NCI-H345 treated with DMSO at 0.1 percent for 48 hours (cell line): ENCODE data around the gene SS18.

Experiments
- DNase-seq: peaks from one replicate; lab custom pipeline; 2025; ENCODE audit not compliant: unreplicated experiment; lab: John Stamatoyannopoulos, UW

SS18 gene

DNA sequence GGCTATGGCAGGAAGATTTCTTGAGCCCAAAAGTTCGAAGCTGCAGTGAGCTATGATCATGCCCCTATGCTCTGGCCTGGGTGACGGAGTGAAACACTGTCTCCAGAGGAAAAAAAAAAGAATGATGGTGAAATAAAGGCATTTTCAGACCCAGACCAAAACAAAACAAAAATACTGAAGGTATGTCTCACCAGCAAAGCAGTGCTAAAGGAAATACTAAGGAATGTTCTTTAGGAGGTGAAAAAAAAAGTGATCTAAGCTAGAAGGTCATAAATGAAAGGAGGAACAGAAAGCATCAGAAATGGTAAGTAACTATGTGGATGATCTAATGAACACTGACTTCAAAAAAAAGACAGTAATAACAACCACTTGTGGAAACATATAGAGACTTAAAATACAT is 18.7 kb downstream of the SS18 start:
- no peak for DNase-seq

DNA sequence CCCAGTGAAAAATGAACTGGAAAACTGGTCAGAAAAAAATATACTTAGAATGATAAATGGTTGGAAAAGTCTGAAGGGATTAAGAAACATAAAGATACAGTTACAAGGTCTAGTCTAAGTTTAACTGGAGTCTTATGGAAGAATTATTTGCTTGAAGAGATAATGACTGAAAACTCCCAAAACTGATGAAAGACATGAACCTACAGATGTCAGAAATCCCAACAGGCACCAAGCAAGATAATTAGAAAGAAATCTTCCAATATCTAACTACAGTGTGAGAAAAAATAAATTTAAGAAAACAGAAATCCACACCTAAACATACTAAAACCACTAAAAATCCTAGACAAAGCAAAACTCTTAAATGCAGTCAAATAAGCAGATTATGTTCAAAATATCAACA is 19.4 kb downstream of the SS18 start:
- DNase-seq: no peak

DNA sequence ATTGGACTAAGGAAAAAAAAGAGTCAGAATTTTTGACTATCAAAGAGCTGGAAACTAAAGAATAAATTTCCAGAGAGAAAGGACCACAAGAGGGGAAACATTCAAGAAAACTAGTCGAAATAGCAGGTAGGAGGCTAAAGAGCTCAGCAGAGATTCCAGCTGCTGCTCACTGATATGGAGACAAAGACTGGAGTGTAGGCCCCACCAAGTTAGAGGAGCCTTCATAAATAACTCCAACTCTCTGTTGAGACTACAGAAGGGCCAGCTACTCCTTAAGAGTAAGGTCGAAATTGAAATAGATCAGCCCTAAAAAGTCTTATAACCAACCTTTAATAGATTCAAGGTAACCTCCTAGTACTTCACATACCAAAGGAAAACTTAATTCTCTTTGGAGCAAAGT is 31.1 kb downstream of the SS18 start:
- DNase-seq: no peak

DNA sequence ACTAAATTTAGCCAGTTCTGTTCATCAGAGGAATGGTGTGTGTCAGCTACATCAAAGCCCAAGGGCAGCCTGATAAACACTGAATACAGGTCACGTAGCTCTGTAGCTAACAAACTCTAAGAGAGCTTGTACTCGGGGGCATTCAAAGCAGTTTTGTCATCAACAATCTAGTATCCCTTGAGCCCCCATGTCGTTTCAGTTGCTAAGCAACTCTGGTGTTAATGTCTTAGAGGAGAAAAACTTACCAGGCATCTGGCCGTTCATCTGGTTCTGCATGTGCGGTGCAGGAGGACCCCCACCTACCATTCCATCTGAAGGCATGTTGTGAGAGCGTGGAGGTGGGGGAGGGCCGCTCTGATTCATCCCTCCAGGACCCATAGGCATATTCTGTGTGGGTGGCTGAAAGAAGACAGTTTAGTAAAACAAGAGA is 33.1 kb downstream of the SS18 start:
- no peak for DNase-seq

DNA sequence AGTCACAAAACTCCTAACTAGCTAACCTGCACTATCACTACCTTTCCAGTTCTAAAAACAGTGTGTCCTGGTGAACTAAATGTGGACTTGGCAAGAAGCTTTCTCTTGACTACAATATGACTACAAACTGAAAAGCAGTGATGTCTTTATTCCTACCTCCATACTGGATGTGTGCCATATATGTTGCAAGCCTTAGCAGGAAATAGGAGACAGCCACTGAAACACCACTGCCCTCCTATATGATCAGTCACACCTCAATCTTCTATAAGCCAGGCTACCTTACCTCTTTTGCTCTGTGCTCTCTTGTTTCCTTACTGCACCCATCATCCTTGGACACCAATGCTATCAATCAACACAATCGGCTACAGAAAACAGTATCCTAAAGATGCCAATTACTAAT is 34.1 kb downstream of the SS18 start:
- no peak for DNase-seq

DNA sequence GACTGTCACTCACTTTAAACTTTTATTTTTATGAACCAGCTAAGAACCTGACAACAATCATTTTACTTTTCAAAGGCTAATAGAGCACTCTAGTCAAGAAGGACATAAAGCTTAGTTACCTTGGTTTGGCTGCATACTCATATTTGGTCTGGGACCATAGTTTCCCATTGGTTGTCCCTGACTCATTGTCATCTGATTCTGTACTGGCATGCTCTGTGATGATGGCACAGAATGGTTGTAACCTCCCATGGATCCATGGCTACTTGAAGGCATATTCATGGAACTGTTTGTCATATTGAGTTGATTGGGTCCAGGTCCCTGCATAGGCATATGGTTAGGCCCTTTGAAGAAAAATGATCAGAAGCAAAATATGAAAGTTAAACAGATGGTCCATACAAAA is 37.9 kb downstream of the SS18 start:
- DNase-seq: no peak

DNA sequence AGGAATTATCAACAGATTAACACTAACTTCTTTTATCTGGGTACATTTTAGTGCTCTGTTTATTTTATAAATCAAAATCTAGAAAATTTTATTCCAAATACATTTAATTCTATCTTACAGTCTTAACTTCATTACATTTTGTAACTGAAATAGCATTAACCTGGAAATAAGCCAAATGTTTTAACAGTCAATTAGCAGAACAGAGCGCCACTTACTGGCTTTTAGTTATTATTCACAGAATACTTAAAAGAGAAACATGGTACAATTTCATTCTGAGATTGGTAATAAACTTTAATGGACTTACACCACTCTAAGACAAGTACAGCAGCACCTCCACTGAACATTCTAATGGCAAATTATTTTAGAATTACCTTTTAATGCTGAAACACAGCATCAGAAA is 38.6 kb downstream of the SS18 start:
- no peak for DNase-seq

DNA sequence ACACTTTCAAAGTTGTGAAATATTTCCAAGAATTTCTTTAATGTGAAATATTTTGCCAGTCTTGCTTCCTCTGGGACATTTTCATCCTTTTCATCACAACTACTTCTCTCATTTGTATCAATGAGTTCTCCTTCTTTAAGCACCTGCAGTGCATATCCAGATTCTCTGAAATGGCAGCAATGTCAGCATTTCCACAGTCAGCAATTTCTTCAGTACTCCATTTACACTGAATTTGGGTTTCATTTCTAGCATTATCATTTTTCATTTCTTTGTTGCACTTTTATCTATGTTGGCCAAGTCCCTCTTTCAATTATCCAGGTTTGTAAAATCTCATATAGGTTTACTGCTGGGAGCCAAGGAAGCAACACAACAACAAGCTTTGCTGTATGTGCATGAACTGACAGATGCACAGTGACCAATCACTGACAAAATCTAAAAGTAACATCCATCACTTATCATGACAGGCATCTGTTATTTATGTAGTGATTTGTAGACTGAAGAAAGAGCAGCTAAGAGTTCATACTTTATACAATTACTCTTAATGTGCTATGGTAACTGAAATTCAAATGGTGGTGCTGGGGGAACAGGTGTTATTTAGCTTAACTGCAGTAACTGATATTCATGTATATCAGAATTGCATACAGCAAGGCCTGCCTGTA is 43.9 kb downstream of the SS18 start:
- no peak for DNase-seq

DNA sequence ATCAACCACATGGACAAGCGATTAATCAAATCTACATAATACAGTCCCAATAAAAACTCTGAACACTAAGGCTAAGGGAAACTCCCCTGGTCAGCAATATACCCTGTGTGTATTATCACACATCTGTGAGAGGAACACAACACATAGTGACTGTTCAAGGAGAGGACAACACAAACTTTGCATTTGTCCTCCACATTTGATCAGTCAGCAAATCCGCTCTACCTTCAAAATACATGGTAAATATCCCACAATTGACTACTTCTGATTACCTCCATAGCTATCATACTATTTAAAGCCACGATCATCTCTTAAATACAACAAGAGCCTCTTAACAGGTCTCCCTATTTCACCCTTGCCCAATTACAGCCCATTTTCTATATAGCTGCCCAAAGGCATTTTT is 45.6 kb downstream of the SS18 start:
- no peak for DNase-seq

DNA sequence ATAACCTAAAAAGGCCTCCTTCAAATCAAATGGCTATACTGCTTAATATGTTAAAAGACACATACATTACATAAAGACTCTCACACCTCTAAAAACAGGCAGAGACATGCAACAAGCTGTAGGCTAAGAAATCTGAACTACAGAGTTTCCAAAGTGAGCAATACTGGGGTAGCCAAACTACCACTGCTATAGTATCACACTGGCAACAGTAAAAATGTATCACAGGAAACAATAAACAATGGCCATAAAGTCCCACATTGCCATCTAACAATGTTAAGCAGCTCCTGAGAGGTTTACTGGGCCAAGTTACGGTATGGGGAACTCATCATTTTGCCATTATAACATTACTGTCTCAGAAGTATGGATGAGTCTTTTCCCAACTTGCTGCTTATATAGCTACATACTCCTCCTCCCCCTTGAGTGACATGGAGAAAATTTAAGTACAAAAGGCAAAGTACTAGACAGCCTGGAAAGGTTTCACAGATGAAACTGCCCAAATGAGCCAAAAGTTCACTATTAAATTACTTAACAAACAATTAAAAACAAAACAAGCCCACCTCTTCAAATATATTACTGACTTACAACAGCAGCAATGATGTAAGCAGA is 50.3 kb downstream of the SS18 start:
- DNase-seq: no peak

DNA sequence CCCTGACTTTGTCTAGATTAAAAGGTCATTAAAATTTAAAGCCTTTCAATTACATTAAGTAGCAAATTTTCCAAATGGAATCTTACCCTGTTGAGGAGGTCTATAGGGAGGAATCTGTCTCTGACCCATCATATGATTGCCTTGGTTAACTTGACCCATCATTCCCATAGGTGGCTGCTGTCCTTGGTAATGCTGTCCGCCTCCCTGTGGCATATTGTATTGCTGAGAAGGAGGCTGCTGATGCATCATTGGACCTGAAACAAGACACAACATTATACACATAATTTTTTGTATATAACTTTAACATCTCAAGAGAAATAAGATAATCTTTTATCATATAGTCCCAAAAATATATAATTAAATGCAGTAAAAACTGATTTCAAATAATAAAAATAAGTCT is 51.2 kb downstream of the SS18 start:
- DNase-seq: no peak

DNA sequence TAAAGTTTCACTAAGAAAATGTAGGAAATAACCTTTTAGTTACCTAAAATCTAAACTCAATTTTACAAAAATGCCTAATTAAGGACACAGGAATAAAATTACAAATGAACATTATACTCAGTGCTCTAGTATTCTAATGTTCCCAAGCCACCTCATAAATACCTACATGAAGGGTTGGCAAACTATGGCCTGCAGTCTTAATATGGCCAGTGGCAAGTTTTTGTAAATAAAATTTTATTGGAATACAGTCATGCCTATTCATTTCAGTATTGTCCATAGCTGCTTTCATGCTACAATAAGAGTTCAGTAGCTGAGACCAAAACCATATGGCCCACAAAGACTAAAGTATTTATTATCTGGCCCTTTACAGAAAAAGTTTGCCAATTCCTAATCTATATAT is 53.8 kb downstream of the SS18 start:
- no peak for DNase-seq

DNA sequence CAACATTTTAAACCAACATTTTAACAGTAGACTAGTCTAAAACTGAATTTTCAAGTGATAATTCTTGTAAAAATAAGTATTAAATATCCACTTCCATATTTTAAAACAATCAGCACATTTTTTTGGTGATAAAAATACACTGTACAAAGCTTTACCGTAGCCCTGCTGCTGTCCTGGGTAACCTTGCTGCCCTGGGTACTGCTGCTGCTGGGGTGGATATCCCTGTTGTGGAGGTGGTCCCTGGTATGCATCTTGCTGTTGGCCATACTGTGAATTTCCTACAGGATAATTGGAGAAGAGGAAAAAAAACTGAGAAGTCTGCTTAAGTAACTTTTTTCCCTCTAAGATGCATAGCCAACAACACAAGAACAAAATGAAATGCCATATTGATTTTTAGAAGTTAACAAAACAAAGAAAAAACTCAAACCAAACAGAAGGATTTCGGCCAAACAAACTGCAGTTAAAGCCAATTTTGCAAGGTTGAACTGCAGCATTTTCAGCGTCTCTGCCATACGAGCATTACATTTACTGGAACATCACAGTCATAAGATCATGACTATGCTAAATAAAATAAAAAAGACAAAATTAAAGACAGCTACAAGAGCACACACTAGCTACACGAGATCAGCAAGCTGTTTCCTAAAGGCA is 55.4 kb downstream of the SS18 start:
- DNase-seq: no peak

DNA sequence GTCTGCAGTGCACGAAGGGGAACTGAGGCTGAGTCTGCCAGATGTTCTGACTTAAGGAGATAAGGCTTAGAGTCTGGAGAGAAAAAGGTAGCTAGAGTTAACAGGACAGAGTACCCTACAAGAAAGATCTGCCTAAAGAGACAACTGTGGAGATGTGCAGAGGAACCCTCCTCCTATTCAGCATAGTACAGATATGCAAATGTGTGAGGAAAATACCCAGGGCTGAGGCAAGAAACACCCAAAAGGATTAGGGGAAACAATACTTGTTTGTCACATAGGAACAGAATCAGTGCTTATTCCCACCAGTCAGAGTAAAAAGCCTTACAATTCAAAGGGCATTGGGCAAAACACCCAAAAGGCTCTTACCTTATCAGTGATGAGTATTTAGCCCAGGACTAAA is 67.8 kb downstream of the SS18 start:
- no peak for DNase-seq

DNA sequence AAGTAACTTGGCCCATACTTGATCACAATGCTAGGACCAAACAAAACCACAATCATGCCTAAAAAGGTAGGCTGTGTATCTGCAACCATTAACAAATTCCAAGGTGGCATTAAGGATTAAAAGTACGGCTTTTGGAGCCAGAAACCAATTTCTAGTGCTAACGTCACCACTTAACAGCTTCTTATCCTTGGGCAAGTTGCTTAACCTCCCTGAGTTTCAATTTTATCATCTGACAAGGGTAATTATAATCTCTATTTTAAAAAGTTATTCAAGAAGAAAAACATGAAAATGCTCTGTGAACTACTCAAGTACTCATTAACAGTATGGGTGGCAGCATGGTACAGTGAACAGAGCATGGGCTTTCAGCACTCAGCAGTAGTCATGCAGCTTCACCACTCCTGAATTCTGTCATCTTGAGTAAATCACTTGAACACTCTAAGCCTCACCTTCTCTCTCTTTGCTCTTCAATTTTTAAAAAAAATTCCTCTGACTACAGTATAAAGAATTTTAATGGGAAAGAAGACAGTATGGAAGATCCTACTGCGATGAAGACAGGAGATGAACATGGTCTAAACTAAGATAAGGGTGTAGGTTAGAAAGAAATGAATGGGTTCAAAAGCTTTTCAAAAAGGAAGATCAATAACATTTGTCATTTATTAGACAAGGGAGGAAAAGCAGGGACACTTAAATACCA is 69.2 kb downstream of the SS18 start:
- DNase-seq: no peak

DNA sequence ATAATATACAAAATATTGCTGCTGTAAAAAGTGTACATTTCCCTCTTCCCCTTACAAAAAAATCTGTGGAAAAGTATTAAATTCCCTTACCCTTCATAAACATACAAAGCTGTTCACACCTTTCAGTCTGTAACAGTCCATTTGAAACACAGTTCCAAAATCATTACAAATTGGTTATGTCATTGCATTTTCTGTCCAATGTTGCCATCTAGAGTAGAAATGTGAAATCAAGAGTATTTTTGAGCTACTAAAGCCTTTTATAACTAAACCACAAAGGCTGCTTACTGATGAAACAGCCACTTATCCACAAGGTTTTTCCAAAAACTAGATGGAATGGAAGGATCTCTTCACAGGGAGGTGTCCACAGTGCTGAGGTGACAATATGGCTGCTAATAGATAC is 72.5 kb downstream of the SS18 start:
- no peak for DNase-seq

DNA sequence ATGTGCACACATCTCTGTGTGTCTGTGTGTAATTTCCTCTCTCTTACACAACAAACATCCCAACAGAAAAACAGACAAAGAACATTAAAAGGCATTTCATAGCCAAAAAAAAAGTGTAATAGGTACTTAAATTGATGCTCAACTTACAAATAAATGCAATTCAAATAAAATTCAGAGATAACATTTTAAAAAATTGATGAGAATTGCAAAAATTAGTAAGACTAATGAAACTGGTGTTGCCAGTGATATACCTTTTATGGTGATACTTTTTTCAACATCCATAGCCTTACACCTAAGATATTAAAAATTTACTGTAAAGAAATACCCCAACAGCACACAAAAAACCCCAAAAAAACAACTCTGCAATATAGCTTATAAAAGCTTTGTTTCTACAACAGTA is 76.0 kb downstream of the SS18 start:
- DNase-seq: no peak

DNA sequence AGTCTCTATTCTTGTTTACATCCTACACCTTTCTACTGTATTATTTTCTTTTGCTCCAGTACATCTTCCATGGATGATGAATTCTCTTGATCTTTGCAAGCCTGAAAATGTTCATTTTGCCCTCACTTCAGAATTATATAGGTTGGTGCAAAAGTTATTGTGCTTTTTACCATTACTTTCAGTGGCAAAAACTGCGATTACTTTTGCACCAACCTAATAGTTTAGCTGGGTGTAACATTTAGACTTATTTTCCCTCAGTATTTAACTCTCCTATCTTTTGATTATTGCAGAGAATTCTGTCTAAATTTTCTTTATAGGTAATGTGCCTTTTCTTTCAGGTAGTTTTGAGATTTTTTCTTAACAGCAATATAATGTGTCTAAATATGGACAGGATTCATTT is 81.8 kb downstream of the SS18 start:
- DNase-seq: no peak

DNA sequence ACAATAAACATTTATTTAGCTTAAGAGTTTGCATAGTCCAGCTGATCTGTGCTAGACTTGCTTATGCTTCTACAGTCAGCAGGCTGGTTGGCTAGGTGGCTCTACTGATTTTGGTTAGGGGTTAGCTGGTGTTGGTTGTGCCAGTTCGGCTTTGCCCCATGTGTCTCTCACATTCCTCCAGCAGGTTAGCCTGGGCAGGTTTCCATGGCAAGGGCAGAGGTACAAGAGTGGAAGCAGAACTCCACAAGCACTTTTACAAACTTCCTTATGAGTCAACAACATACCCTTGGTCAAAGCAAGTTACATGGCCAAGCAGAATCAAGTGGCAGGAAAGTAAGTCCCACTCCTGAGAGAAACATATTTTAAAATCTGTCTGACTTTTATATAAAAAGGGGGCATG is 82.3 kb downstream of the SS18 start:
- no peak for DNase-seq

DNA sequence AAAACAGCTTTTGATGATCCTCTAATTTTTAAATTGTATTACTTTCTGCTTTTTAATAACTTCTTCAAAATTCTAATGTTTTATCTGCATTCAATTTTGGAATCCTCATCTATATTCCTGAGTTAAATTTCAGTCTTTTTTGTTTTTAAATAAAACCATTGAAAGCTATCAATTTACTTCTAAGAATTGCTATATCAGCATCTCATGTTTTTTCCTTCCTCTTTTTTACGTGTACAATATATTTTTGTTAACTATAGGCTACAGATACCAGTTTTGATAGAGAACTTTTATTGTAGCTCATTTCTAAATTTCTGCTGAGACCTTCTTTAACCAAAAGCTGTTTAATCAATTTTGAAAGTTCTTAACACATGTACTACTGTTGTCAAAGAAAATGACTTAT is 84.5 kb downstream of the SS18 start:
- DNase-seq: no peak

DNA sequence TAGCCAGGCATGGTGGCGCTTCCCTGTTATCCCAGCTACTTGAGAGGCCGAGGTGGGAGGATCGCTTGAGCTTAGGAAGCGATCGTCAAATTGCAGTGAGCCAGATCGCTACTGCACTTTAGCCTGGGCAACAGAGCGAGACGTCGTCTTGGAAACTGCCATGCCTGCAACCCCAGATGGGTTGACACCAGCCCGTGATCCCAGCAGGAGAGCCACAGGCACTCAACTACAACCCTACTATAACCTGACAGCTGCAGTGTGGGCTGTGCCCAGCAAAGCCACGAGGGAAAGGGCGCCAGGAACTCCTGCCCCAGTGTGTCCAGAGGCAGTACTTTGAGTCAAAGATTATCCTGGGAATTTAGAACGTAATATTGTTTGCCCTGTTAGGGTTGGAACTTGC is 85.6 kb downstream of the SS18 start:
- DNase-seq: no peak

DNA sequence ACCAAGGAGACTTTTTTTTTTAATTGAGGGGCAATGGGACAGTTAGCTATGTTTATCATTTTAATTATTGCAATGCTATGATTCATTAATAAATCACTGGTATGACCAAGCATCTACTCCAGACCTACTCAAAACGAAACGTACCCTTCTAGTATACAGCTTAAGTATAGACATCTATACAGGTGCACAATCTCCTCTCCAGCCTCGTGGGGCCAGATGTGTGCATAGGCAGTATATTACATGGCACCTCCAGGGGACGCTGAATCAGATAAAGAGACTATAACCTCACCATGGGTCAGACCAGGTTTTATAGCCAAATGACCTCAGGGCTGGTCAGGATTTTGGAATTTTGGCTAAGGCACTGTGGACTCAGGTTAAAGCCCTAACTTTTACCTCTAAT is 86.6 kb downstream of the SS18 start:
- DNase-seq: no peak
